SIG-M5 treated with dmso at 0.1 percent for 504 hours (cell line): Measurements from ENCODE around the gene TNFSF4.
A peak's percentile ranks its signal among the peaks of the same experiment; 100 is the strongest.

Experiments used
- DNase-seq: peaks from one replicate; lab custom pipeline; 2025; ENCODE audit not compliant: unreplicated experiment; lab: John Stamatoyannopoulos, UW

Gene TNFSF4

GRCh38 chr1:173212952-173213491 is 5.9 kb upstream of the TNFSF4 start:
- no peak for DNase-seq

- no peak for DNase-seq
Measured at GRCh38 chr1:173210716-173211231, 3.6 kb upstream of the TNFSF4 start.

GRCh38 chr1:173210283-173210682 is 3.2 kb upstream of the TNFSF4 start:
- no peak for DNase-seq

GRCh38 chr1:173208868-173209267 is 1.7 kb upstream of the TNFSF4 start:
- DNase-seq: no peak

- no peak for DNase-seq
Measured at GRCh38 chr1:173208146-173208545, 1.0 kb upstream of the TNFSF4 start.

GRCh38 chr1:173205146-173206051 is 1.7 kb downstream of the TNFSF4 start:
- no peak for DNase-seq

- no peak for DNase-seq
Measured at GRCh38 chr1:173204693-173205092, 2.4 kb downstream of the TNFSF4 start.

- peak; percentile 57 for DNase-seq
Measured at GRCh38 chr1:173202424-173203145, 4.5 kb downstream of the TNFSF4 start.

- no peak for DNase-seq
Measured at GRCh38 chr1:173201969-173202368, 5.2 kb downstream of the TNFSF4 start.

- no peak for DNase-seq
Measured at GRCh38 chr1:173195596-173196088, 11.5 kb downstream of the TNFSF4 start.

GRCh38 chr1:173193639-173194038 is 13.5 kb downstream of the TNFSF4 start:
- DNase-seq: peak; percentile 32

- no peak for DNase-seq
Measured at GRCh38 chr1:173191011-173191705, 16.0 kb downstream of the TNFSF4 start.

GRCh38 chr1:173190101-173190936 is 16.8 kb downstream of the TNFSF4 start:
- peak; percentile 19 for DNase-seq

- no peak for DNase-seq
Measured at GRCh38 chr1:173187671-173188237, 19.4 kb downstream of the TNFSF4 start.

GRCh38 chr1:173181791-173182190 is 25.3 kb downstream of the TNFSF4 start:
- DNase-seq: no peak

- DNase-seq: no peak
Measured at GRCh38 chr1:173176246-173176645, 30.9 kb downstream of the TNFSF4 start.

GRCh38 chr1:173175514-173176145 is 31.5 kb downstream of the TNFSF4 start:
- DNase-seq: no peak

- no peak for DNase-seq
Measured at GRCh38 chr1:173173388-173173787, 33.7 kb downstream of the TNFSF4 start.

GRCh38 chr1:173171152-173171551 is 36.0 kb downstream of the TNFSF4 start:
- no peak for DNase-seq
